SIG-M5 treated with dmso at 0.1 percent for 504 hours (cell line): ENCODE data around the gene MMP24OS.
"Not testable (repeated sequence)": the region's sequence is repeated elsewhere in the genome, so short reads cannot be mapped to it uniquely, and the experiment has no call there.

Source experiments
- DNase-seq: peaks from one replicate; lab custom pipeline; 2025; ENCODE audit not compliant: unreplicated experiment; lab: John Stamatoyannopoulos, UW

The MMP24OS gene

GRCh38 chr20:35276408-35276807 is 1.5 kb downstream of the MMP24OS start:
- DNase-seq, result no peak

- DNase-seq, result no peak
These were observed 2.1 kb downstream of the MMP24OS start for GRCh38 chr20:35275741-35276251.

GRCh38 chr20:35274172-35275092 is 3.5 kb downstream of the MMP24OS start:
- no peak for DNase-seq

GRCh38 chr20:35273449-35274171 is 4.3 kb downstream of the MMP24OS start:
- DNase-seq, result no peak

- DNase-seq, result no peak
These were observed 6.0 kb downstream of the MMP24OS start for GRCh38 chr20:35271904-35272303.

GRCh38 chr20:35271073-35271882 is 6.6 kb downstream of the MMP24OS start:
- DNase-seq, result no peak

- no peak for DNase-seq
These were observed 7.7 kb downstream of the MMP24OS start for GRCh38 chr20:35270021-35270902.

- DNase-seq, result peak; percentile 36
These were observed 8.7 kb downstream of the MMP24OS start for GRCh38 chr20:35269055-35269781.

- no peak for DNase-seq
These were observed 10.8 kb downstream of the MMP24OS start for GRCh38 chr20:35267092-35267491.

- no peak for DNase-seq
These were observed 13.2 kb downstream of the MMP24OS start for GRCh38 chr20:35264755-35265154.

GRCh38 chr20:35263532-35264341 is 14.2 kb downstream of the MMP24OS start:
- DNase-seq, result no peak

- not testable (repeated sequence) for DNase-seq
These were observed 15.0 kb downstream of the MMP24OS start for GRCh38 chr20:35262731-35263531.

- DNase-seq, result not testable (repeated sequence)
These were observed 15.6 kb downstream of the MMP24OS start for GRCh38 chr20:35262321-35262720.

GRCh38 chr20:35260426-35260825 is 17.5 kb downstream of the MMP24OS start:
- no peak for DNase-seq

- DNase-seq, result no peak
These were observed 20.6 kb downstream of the MMP24OS start for GRCh38 chr20:35257175-35257909.

GRCh38 chr20:35254448-35254999 is 23.4 kb downstream of the MMP24OS start:
- DNase-seq, result no peak

GRCh38 chr20:35253010-35253409 is 24.9 kb downstream of the MMP24OS start:
- DNase-seq, result no peak
